T-cell (primary cell): ENCODE data around the gene ADAMTSL1. TPM values are rescaled to one million over a fixed set of nuclear protein-coding genes. Genes with fewer than 3 reads are reported as not detected.

Experiments
- ATAC-seq, 4 experiments: fragments of 200-7000 bp in 3 of 4; fragments of 150-1000 bp in 1 of 4; cut with Tn5 transposase; replicated peaks in 1 of 4; 1 replicate in 3 of 4; 2 replicates in 1 of 4; pipeline ENCODE4 v1.10.0; 2021; ENCODE audit warnings: moderate library complexity in 3 of 4, mild to moderate bottlenecking in 2 of 4, moderate number of reproducible peaks in 1 of 4
- CTCF ChIA-PET, 2 donors: fragments of 300-600 bp; sonication (Branson Sonifier 250); formaldehyde crosslinking; loops; one replicate each; lab custom pipeline; 2022; ENCODE audit warnings: antibody characterized with exemption in 2 of 2; lab: Charles Lee
- POLR2A ChIA-PET, 2 donors: fragments of 300-600 bp; sonication (Branson Sonifier 250); formaldehyde crosslinking; loops; one replicate each; lab custom pipeline; 2022; ENCODE audit warnings: antibody characterized with exemption in 2 of 2; lab: Charles Lee
- DNase-seq, 35 experiments: peaks; one replicate each; pipeline versions ENCODE4 v3.0.0 to v3.0.0-alpha.2; 2013 to 2023
- H3K27ac ChIP-seq: one replicate; pipeline ENCODE4 v1.5.1; 2013; ENCODE audit warnings: low read length
- H3K27me3 ChIP-seq, 2 experiments: replicated peaks in 1 of 2; 1 replicate in 1 of 2; 2 replicates in 1 of 2; pipeline versions ENCODE4 v1.6.1 to v1.7.0; 2013; ENCODE audit warnings: low read length in 1 of 2, mixed read lengths in 1 of 2; ENCODE audit not compliant: control insufficient read depth in 2 of 2, insufficient read depth in 2 of 2; ENCODE audit errors: extremely low read depth in 1 of 2
- H3K36me3 ChIP-seq, 2 donors: 1 replicate in 1 of 2; 2 replicates in 1 of 2; pipeline versions ENCODE4 v1.6.1 to v1.7.0; 2013; ENCODE audit warnings: low read length in 1 of 2; ENCODE audit not compliant: control insufficient read depth in 2 of 2, insufficient read depth in 1 of 2; ENCODE audit errors: extremely low read depth in 1 of 2
- H3K4me1 ChIP-seq, 2 experiments: 1 replicate in 1 of 2; 2 replicates in 1 of 2; pipeline versions ENCODE4 v1.6.1 to v1.7.0; 2013; ENCODE audit warnings: low read length in 2 of 2, mixed read lengths in 1 of 2; ENCODE audit not compliant: insufficient read depth in 2 of 2, control insufficient read depth in 1 of 2; ENCODE audit errors: extremely low read depth in 1 of 2
- H3K4me3 ChIP-seq, 2 donors: 1 replicate in 1 of 2; 2 replicates in 1 of 2; pipeline versions ENCODE4 v1.5.1 to v1.7.0; 2013; ENCODE audit warnings: mild to moderate bottlenecking in 2 of 2, low read length in 1 of 2, moderate library complexity in 1 of 2; ENCODE audit not compliant: control insufficient read depth in 1 of 2; ENCODE audit errors: extremely low read depth in 1 of 2
- H3K9me3 ChIP-seq: 2 replicates; pipeline ENCODE4 v1.7.0; 2013
- H3K27ac Mint-ChIP-seq, 2 donors: one replicate each; pipeline ENCODE4 v1.8.0; 2020 to 2021; ENCODE audit warnings: mild to moderate bottlenecking in 2 of 2, mixed read lengths in 2 of 2
- H3K27me3 Mint-ChIP-seq, 2 donors: one replicate each; pipeline ENCODE4 v1.8.0; 2021 to 2022; ENCODE audit warnings: mixed read lengths in 2 of 2
- H3K36me3 Mint-ChIP-seq: one replicate; pipeline ENCODE4 v1.8.0; 2021; ENCODE audit warnings: mixed read lengths
- H3K4me1 Mint-ChIP-seq, 3 donors: one replicate each; pipeline ENCODE4 v1.8.0; 2020 to 2022; ENCODE audit warnings: mixed read lengths in 3 of 3, mild to moderate bottlenecking in 1 of 3
- H3K4me3 Mint-ChIP-seq, 3 donors: one replicate each; pipeline ENCODE4 v1.8.0; 2020 to 2022; ENCODE audit warnings: mild to moderate bottlenecking in 3 of 3, mixed read lengths in 3 of 3, moderate library complexity in 3 of 3
- H3K9me3 Mint-ChIP-seq, 3 donors: one replicate each; pipeline ENCODE4 v1.8.0; 2020 to 2022; ENCODE audit warnings: mixed read lengths in 3 of 3
- WGBS: methylation state at CpG from one replicate; pipeline ENCODE4 v1.1.5; 2013; ENCODE audit warnings: missing lambda C conversion rate; ENCODE audit not compliant: insufficient coverage; 5-methylcytosine and 5-hydroxymethylcytosine counted together
- total RNA-seq, 35 experiments: library from RNA in 6 of 35; stranded (reverse) in 6 of 35; fragments of 120-200 nt in 1 of 35; gene quantifications; one replicate each; pipeline versions ENCODE4 v1.2.1 to v1.2.4 and lab custom pipeline; 2013 to 2026

Gene ADAMTSL1
- total RNA-seq, 5 donors from 2014 or later (not counting 1 experiment from before 2014, with no cell fraction given), result 0.10 TPM; not detected in 4

DNA sequence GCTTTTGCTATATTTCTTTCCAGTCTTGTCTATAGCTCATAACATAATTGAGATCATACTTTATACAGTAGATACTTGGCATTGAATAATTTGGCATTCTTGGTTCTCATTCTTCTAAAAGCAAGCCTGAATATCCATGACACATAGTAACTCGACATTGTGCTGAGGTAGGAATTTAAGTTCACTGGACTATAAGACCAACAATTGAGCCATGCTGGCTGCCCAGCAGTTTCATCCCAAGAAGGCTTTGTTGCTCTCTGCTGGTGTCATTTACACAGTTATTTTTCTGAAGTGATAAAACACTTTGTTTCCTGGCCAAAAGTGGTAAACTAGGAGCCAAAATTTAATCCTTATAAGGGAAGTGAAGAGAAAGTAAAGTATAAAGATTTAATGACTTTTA, 192.0 kb downstream of the ADAMTSL1 start:
- DNase-seq (no peak), ATAC-seq (no peak)
- Histone ChIP-seq H3K27me3 (no peaks in the 10 kb centered on the region), H3K4me3 (no peak overlapping the region), H3K4me1 (no peaks in the 10 kb centered on the region), H3K27ac (no peak overlapping the region), H3K36me3 (no peaks in the 10 kb centered on the region), H3K9me3 (no peaks in the 10 kb centered on the region)
- Mint-ChIP-seq H3K9me3 (no peaks in the 10 kb centered on the region), H3K36me3 (no peaks in the 10 kb centered on the region), H3K4me3 (no peak overlapping the region), H3K27ac (no peak overlapping the region), H3K27me3 (peaks cover 1 to 5% of the 10 kb centered on the region in 2 donors), H3K4me1 (no peaks in the 10 kb centered on the region)
- WGBS, result 57% methylated on average over 1 of the region's 1 CpG
- ChIA-PET CTCF (no interaction called here), POLR2A (no interaction called here)

GRCh38 chr9:18666348-18666747, 192.4 kb downstream of the ADAMTSL1 start:
- H3K27ac ChIP-seq, result no peak overlapping the region
- Mint-ChIP-seq H3K4me1 (no peaks in the 10 kb centered on the region), H3K9me3 (peaks cover 0 to 3% (median 0%) of the 10 kb centered on the region in 3 donors), H3K36me3 (no peaks in the 10 kb centered on the region), H3K4me3 (no peak overlapping the region), H3K27ac (no peak overlapping the region), H3K27me3 (peaks cover 5% of the 10 kb centered on the region in 2 donors)
- ChIA-PET POLR2A (interaction anchor here in 1 of 2 donors (1.0 kb wide), 1 partner anchor 13 kb away, joined by 15 read pairs; no protein-coding TSS in a partner anchor), CTCF (no interaction called here)
- no peaks in the 10 kb centered on the region for H3K9me3 ChIP-seq
- H3K4me1 ChIP-seq, result no peaks in the 10 kb centered on the region
- no peaks in the 10 kb centered on the region for H3K36me3 ChIP-seq
- no peak overlapping the region for H3K4me3 ChIP-seq
- no peaks in the 10 kb centered on the region for H3K27me3 ChIP-seq
- ATAC-seq (no peak), DNase-seq (no peak)
- WGBS, result no CpG with 5 or more reads among the region's 2 CpGs

DNA sequence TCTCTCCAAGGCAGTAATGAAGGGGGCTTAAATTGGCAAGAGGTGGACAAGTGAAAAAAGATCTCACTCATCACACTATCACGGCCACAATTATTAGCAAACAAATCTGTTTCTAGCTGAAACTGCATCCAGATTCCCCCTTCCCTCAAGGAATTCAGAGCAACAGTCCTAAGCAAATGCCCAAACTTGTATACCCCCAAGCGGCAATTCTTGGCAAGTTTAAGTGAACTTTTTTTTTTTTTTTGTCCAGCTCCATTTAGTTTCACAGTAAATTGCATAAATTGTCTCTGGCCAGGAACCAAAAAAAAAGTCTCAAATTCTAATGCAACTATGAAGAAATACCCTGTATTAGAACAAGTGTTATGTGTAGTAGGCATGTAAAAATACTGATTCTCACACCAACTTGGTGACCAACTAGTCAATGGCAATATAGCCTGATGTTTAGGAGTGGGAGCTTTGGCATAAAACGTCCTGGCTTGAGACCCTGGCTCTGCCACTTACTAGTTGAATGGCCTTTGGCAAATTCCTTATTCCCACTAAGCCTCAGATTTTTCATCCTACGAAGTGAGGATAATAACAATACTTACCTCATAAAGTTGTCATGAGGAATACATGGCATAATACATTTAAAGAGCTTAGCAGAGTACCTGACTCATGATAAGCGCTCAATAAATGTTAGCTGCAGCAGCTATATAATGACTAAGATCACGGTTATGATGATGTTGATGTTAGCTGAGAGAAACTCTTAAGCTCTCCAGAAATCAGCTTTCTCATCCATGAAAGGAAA, 193.2 kb downstream of the ADAMTSL1 start:
- no peak overlapping the region for H3K27ac ChIP-seq
- Mint-ChIP-seq H3K27ac (no peak overlapping the region), H3K36me3 (no peaks in the 10 kb centered on the region), H3K9me3 (peaks cover 0 to 4% (median 0%) of the 10 kb centered on the region in 3 donors), H3K4me3 (no peak overlapping the region), H3K27me3 (peaks cover 5 to 7% of the 10 kb centered on the region in 2 donors), H3K4me1 (no peaks in the 10 kb centered on the region)
- no peaks in the 10 kb centered on the region for H3K4me1 ChIP-seq
- H3K4me3 ChIP-seq, result no peak overlapping the region
- no peaks in the 10 kb centered on the region for H3K36me3 ChIP-seq
- ATAC-seq (no peak), DNase-seq (no peak)
- 100% methylated on average over 1 of the region's 6 CpGs for WGBS
- ChIA-PET POLR2A (interaction anchor here in 1 of 2 donors (1.0 kb wide), 1 partner anchor 12 kb away, joined by 15 read pairs; no protein-coding TSS in a partner anchor), CTCF (interaction anchor here in 1 of 2 donors (0.6 kb wide), 1 partner anchor 788 kb away, joined by 3 read pairs; no protein-coding TSS in a partner anchor)
- no peaks in the 10 kb centered on the region for H3K27me3 ChIP-seq
- no peaks in the 10 kb centered on the region for H3K9me3 ChIP-seq

DNA sequence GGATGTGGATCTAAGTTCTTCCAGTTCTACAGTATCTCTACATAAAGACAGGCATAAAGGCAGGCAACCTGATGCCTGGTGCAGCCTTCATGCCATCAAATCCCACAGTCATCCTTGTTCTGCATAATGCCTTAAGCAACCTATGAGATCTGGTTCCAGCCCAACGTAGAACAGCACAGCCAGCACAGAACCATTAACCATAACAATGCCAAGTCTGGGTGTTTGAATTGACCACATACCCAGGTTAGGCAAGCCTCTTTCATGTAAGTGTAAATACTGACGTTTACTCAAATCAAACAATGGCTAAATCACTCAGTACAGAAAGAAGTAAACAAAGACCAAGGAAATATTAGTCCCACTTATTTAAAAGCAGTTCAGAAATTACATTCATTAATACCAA, 195.0 kb downstream of the ADAMTSL1 start:
- H3K9me3 Mint-ChIP-seq, result peaks cover 0 to 4% (median 0%) of the 10 kb centered on the region in 3 donors
- POLR2A ChIA-PET, result no interaction called here
- no peaks in the 10 kb centered on the region for H3K36me3 Mint-ChIP-seq
- no peaks in the 10 kb centered on the region for H3K36me3 ChIP-seq
- CTCF ChIA-PET, result no interaction called here
- no peaks in the 10 kb centered on the region for H3K4me1 Mint-ChIP-seq
- no peak overlapping the region for H3K27ac Mint-ChIP-seq
- ATAC-seq, result no peak
- no peaks in the 10 kb centered on the region for H3K9me3 ChIP-seq
- no peak overlapping the region for H3K4me3 ChIP-seq
- H3K27me3 Mint-ChIP-seq, result peaks cover 5 to 7% of the 10 kb centered on the region in 2 donors
- no CpG with 5 or more reads among the region's 2 CpGs for WGBS
- no peak for DNase-seq
- H3K27me3 ChIP-seq, result no peaks in the 10 kb centered on the region
- no peak overlapping the region for H3K4me3 Mint-ChIP-seq
- no peaks in the 10 kb centered on the region for H3K4me1 ChIP-seq
- no peak overlapping the region for H3K27ac ChIP-seq

- no peak overlapping the region for H3K4me3 Mint-ChIP-seq
- POLR2A ChIA-PET, result no interaction called here
- Histone ChIP-seq H3K4me1 (no peaks in the 10 kb centered on the region), H3K27ac (no peak overlapping the region), H3K36me3 (no peaks in the 10 kb centered on the region), H3K4me3 (no peak overlapping the region), H3K27me3 (no peaks in the 10 kb centered on the region), H3K9me3 (no peaks in the 10 kb centered on the region)
- CTCF ChIA-PET, result no interaction called here
- ATAC-seq (no peak), DNase-seq (no peak)
- H3K27me3 Mint-ChIP-seq, result peaks cover 3 to 7% of the 10 kb centered on the region in 2 donors
- H3K27ac Mint-ChIP-seq, result no peak overlapping the region
- H3K4me1 Mint-ChIP-seq, result no peaks in the 10 kb centered on the region
- H3K9me3 Mint-ChIP-seq, result peaks cover 0 to 4% (median 0%) of the 10 kb centered on the region in 3 donors
- no peaks in the 10 kb centered on the region for H3K36me3 Mint-ChIP-seq
Observed at GRCh38 chr9:18672706-18673105, 198.8 kb downstream of the ADAMTSL1 start.

GRCh38 chr9:18673179-18673578, 199.2 kb downstream of the ADAMTSL1 start:
- no peaks in the 10 kb centered on the region for H3K36me3 ChIP-seq
- H3K4me3 ChIP-seq, result no peak overlapping the region
- Mint-ChIP-seq H3K9me3 (peaks cover 0 to 4% (median 0%) of the 10 kb centered on the region in 3 donors), H3K36me3 (no peaks in the 10 kb centered on the region), H3K4me3 (no peak overlapping the region), H3K4me1 (no peaks in the 10 kb centered on the region), H3K27me3 (peaks cover 3 to 7% of the 10 kb centered on the region in 2 donors), H3K27ac (no peak overlapping the region)
- ChIA-PET CTCF (no interaction called here), POLR2A (no interaction called here)
- no peaks in the 10 kb centered on the region for H3K4me1 ChIP-seq
- WGBS, result no CpG with 5 or more reads among the region's 4 CpGs
- H3K27me3 ChIP-seq, result no peaks in the 10 kb centered on the region
- DNase-seq (no peak), ATAC-seq (no peak)
- H3K9me3 ChIP-seq, result no peaks in the 10 kb centered on the region
- no peak overlapping the region for H3K27ac ChIP-seq
